ENCODE measurements around the gene METTL5. TPM values are rescaled to one million over a fixed set of nuclear protein-coding genes. Genes with fewer than 3 reads are reported as not detected.

The METTL5 gene
- total RNA-seq, 6 donors from 2014 or later = 13.4 to 37.1 (median 31.2) TPM

DNA sequence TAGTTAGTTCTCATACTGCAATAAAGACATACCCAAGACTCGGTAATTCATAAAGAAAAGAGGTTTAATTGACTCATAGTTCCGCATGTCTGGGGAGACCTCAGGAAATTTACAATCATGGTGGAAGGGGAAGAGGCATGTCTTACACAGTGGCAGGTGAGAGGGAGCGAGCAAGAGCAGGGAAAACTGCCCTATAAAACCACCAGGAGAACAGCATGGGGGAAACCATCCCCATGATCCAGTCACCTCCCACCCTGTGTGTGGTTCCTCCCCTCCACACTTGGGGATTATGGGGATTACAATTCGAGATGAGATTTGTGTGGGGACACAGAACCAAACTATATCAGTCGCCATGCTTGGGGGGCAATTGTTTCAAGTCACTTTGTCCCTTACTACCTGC, 27.1 kb downstream of the METTL5 start:
- Histone ChIP-seq H3K36me3 (peaks cover 0 to 11% (median 3%) of the 10 kb centered on the region in 4 donors), H3K9me3 (no peaks in the 10 kb centered on the region), H3K27me3 (no peaks in the 10 kb centered on the region), H3K4me3 (no peak overlapping the region), H3K27ac (no peak overlapping the region), H3K4me1 (peaks cover 8 to 16% (median 8%) of the 10 kb centered on the region in 4 donors)
- 86 to 95% methylated on average over 5 of the region's 5 CpGs for WGBS, 2 donors
- TF ChIP-seq, protein P1, sequence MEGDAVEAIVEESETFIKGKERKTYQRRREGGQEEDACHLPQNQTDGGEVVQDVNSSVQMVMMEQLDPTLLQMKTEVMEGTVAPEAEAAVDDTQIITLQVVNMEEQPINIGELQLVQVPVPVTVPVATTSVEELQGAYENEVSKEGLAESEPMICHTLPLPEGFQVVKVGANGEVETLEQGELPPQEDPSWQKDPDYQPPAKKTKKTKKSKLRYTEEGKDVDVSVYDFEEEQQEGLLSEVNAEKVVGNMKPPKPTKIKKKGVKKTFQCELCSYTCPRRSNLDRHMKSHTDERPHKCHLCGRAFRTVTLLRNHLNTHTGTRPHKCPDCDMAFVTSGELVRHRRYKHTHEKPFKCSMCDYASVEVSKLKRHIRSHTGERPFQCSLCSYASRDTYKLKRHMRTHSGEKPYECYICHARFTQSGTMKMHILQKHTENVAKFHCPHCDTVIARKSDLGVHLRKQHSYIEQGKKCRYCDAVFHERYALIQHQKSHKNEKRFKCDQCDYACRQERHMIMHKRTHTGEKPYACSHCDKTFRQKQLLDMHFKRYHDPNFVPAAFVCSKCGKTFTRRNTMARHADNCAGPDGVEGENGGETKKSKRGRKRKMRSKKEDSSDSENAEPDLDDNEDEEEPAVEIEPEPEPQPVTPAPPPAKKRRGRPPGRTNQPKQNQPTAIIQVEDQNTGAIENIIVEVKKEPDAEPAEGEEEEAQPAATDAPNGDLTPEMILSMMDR (IDR thresholded peaks at IDR 0.05) = no peak
- TF ChIP-seq EP300 (IDR thresholded peaks at IDR 0.05) = no peak
- no peak for TF ChIP-seq POLR2A (IDR thresholded peaks at IDR 0.05)
- TF ChIP-seq POLR2AphosphoS5 (IDR thresholded peaks at IDR 0.05) = no peak
- ATAC-seq (ENCODE audit: low FRiP score in 2 of 2) = no peak
- DNase-seq = no peak

DNA sequence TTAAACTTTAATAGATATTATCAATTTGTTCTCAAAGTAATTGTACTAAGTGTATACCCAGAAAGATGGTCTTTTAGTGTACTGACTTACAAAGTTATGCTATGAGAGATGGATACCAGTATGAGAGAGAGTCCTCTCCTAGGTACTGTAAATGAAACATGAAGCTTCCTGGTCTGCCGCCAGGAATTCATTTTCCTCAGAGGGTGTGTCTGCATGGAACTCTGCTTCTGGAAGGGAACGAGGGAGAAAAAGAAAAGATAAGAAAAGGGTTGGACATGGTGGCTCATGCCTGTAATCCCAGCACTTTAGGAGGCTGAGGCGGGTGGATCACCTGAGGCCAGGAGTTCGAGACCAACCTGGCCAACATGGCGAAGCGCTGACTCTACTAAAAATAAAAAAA, 28.3 kb downstream of the METTL5 start:
- H3K27ac ChIP-seq = no peak overlapping the region
- H3K4me1 ChIP-seq = peaks cover 5 to 16% (median 8%) of the 10 kb centered on the region in 4 donors
- H3K4me3 ChIP-seq = no peak overlapping the region
- no peaks in the 10 kb centered on the region for H3K9me3 ChIP-seq
- no peaks in the 10 kb centered on the region for H3K27me3 ChIP-seq
- ATAC-seq (ENCODE audit: low FRiP score in 2 of 2) (no peak), DNase-seq (no peak)
- TF ChIP-seq, protein P1 (IDR thresholded peaks at IDR 0.05) = no peak
- TF ChIP-seq POLR2AphosphoS5 (IDR thresholded peaks at IDR 0.05) (no peak), POLR2A (IDR thresholded peaks at IDR 0.05) (no peak), EP300 (IDR thresholded peaks at IDR 0.05) (no peak)
- peaks cover 0 to under 1% (median under 1%) of the 10 kb centered on the region in 4 donors for H3K36me3 ChIP-seq
- 77 to 83% methylated on average over 6 of the region's 6 CpGs for WGBS, 2 donors

GRCh38 chr2:169795181-169795580, 29.5 kb downstream of the METTL5 start:
- DNase-seq (no peak), ATAC-seq (ENCODE audit: low FRiP score in 2 of 2) (no peak)
- Histone ChIP-seq H3K4me1 (peaks cover 4 to 9% (median 6%) of the 10 kb centered on the region in 4 donors), H3K27me3 (no peaks in the 10 kb centered on the region), H3K9me3 (no peaks in the 10 kb centered on the region), H3K36me3 (no peaks in the 10 kb centered on the region), H3K27ac (no peak overlapping the region), H3K4me3 (no peak overlapping the region)
- 69 to 95% methylated on average over 2 of the region's 2 CpGs for whole genome bisulfite sequencing, 2 donors
- TF ChIP-seq, protein P1 (IDR thresholded peaks at IDR 0.05) = no peak
- TF ChIP-seq EP300 (IDR thresholded peaks at IDR 0.05) (no peak), POLR2A (IDR thresholded peaks at IDR 0.05) (no peak), POLR2AphosphoS5 (IDR thresholded peaks at IDR 0.05) (no peak)

DNA sequence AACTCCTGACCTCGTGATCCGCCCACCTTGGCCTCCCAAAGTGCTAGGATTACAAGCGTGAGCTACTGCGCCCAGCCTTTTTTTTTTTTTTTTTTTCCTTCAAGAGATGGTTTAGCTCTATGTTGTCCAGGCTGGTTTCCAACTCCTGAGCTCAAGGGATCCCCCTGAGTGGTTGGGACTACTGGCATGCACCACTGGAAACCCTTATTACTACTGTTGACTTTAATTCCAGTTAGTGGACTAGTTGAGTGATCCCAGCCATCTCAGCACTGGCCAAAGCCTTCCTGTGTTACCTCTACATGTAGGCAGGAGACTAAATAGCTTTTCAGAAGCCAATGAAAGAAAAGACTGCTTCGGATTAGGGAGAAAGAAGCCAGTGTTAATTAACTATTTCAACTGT, 34.1 kb downstream of the METTL5 start:
- no peaks in the 10 kb centered on the region for H3K27me3 ChIP-seq
- H3K4me1 ChIP-seq = peaks cover 0 to 5% (median 4%) of the 10 kb centered on the region in 4 donors
- H3K36me3 ChIP-seq = no peaks in the 10 kb centered on the region
- DNase-seq (no peak), ATAC-seq (ENCODE audit: low FRiP score in 2 of 2) (no peak)
- 89 to 90% methylated on average over 5 of the region's 5 CpGs for WGBS, 2 donors
- TF ChIP-seq POLR2AphosphoS5 (IDR thresholded peaks at IDR 0.05) = no peak
- TF ChIP-seq EP300 (IDR thresholded peaks at IDR 0.05) = no peak
- TF ChIP-seq POLR2A (IDR thresholded peaks at IDR 0.05) = no peak
- H3K4me3 ChIP-seq = no peak overlapping the region
- H3K9me3 ChIP-seq = no peaks in the 10 kb centered on the region
- no peak overlapping the region for H3K27ac ChIP-seq

DNA sequence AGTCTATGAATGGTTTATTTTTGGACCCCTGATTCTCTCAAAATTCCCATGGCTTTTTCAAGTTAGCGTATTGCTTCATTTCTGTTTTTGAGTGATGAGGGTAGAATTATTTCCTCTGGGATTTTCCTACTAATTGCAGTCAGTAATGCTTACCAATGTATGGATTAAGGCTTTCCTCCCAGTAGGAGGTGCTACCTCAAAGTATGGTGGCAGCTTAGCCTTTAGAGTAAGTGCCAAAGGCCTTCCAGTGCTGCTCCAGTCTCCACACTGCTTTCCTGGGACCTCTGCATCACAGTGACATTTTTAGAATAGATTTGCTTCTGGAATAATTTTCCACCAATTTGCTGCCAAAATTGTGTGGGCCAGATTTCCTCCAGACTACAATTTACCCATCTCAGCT, 42.2 kb downstream of the METTL5 start:
- no peaks in the 10 kb centered on the region for H3K27me3 ChIP-seq
- H3K4me1 ChIP-seq = no peaks in the 10 kb centered on the region
- H3K36me3 ChIP-seq = no peaks in the 10 kb centered on the region
- H3K9me3 ChIP-seq = no peaks in the 10 kb centered on the region
- no peak for DNase-seq
- no peak overlapping the region for H3K4me3 ChIP-seq
- TF ChIP-seq, protein P1 (IDR thresholded peaks at IDR 0.05) = no peak
- TF ChIP-seq POLR2AphosphoS5 (IDR thresholded peaks at IDR 0.05) (no peak), POLR2A (IDR thresholded peaks at IDR 0.05) (no peak)
- no peak for ATAC-seq (ENCODE audit: low FRiP score in 2 of 2)
- 87 to 91% methylated on average over 1 of the region's 1 CpG for WGBS, 2 donors
- H3K27ac ChIP-seq = no peak overlapping the region

All from upper lobe of left lung (tissue), 6 donors.